Smooth muscle cell (in vitro differentiated cells): ENCODE measurements around the gene TMEM167A. TPM values are rescaled to one million over a fixed set of nuclear protein-coding genes. Genes with fewer than 3 reads are reported as not detected.

Source experiments
- DNase-seq: peaks from one replicate; lab custom pipeline; 2025; ENCODE audit not compliant: unreplicated experiment; lab: John Stamatoyannopoulos, UW
- H2AFZ ChIP-seq: fragments of 200-600 bp; sonication (generic); 2 replicates; pipeline ENCODE4 v1.6.0; 2016; ENCODE audit warnings: antibody characterized with exemption, low read depth, mild to moderate bottlenecking
- H3F3A ChIP-seq: fragments of 200-600 bp; sonication (generic); 2 replicates; pipeline ENCODE4 v1.6.0; 2017; ENCODE audit warnings: antibody characterized with exemption, low read depth
- H3K27ac ChIP-seq: fragments of 200-600 bp; sonication (generic); 2 replicates; pipeline ENCODE4 v1.5.1; 2016; ENCODE audit warnings: low read depth, mild to moderate bottlenecking
- H3K27me3 ChIP-seq: fragments of 200-600 bp; sonication (generic); 2 replicates; pipeline ENCODE4 v1.6.1; 2016; ENCODE audit warnings: low read depth, mild to moderate bottlenecking
- H3K36me3 ChIP-seq: fragments of 200-600 bp; sonication (generic); 2 replicates; pipeline ENCODE4 v1.5.1; 2016; ENCODE audit warnings: low read depth
- H3K4me1 ChIP-seq: fragments of 200-600 bp; sonication (generic); 2 replicates; pipeline ENCODE4 v1.5.1; 2016; ENCODE audit warnings: low read depth
- H3K4me2 ChIP-seq: fragments of 200-600 bp; sonication (generic); 2 replicates; pipeline ENCODE4 v1.6.0; 2016; ENCODE audit warnings: mild to moderate bottlenecking
- H3K4me3 ChIP-seq: fragments of 200-600 bp; sonication (generic); 2 replicates; pipeline ENCODE4 v1.5.1; 2016; ENCODE audit warnings: mild to moderate bottlenecking
- H3K79me2 ChIP-seq: fragments of 200-600 bp; sonication (generic); 2 replicates; pipeline ENCODE4 v1.6.0; 2016; ENCODE audit warnings: low read depth, mild to moderate bottlenecking
- H3K9ac ChIP-seq: fragments of 200-600 bp; sonication (generic); 2 replicates; pipeline ENCODE4 v1.6.0; 2016; ENCODE audit warnings: low read depth
- H3K9me3 ChIP-seq: fragments of 200-600 bp; sonication (generic); replicated peaks from 2 replicates; pipeline ENCODE4 v1.5.1; 2016; ENCODE audit warnings: low read depth
- H4K20me1 ChIP-seq: fragments of 200-600 bp; sonication (generic); 2 replicates; pipeline ENCODE4 v1.6.0; 2016; ENCODE audit warnings: low read depth
- CTCF ChIP-seq: fragments of 200-600 bp; sonication (generic); IDR thresholded peaks from 2 replicates; pipeline ENCODE4 v1.5.1; 2017; ENCODE audit warnings: borderline replicate concordance, mild to moderate bottlenecking, antibody characterized with exemption; ENCODE audit not compliant: insufficient read depth, poor library complexity, severe bottlenecking
- whole genome bisulfite sequencing: methylation state at CpG from one replicate; pipeline ENCODE4 v1.1.7; 2016; ENCODE audit warnings: low lambda C conversion rate; 5-methylcytosine and 5-hydroxymethylcytosine counted together
- polyA plus RNA-seq: library from polyadenylated mRNA; unstranded; fragments of >200 nt; fragmentation: Nextera tagmentation; extraction: Ambion mirVana; gene quantifications from 2 replicates; pipeline ENCODE4 v1.2.1, GENCODE V29; 2016
- total RNA-seq: library from RNA; depleted of rRNA; stranded (reverse); fragments of >200 nt; gene quantifications from 2 replicates; pipeline ENCODE4 v1.2.3, GENCODE V29; 2014

The TMEM167A gene
- total and polyA plus RNA-seq, 2 experiments from 2014 or later = 236 to 248 TPM

GRCh38 chr5:83029912-83030311 is 47.3 kb downstream of the TMEM167A start:
- no peak overlapping the region for H2AFZ ChIP-seq

GRCh38 chr5:83026930-83027687 is 50.1 kb downstream of the TMEM167A start:
- DNase-seq = no peak

More at GRCh38 chr5:83029912-83030311, 47.3 kb downstream of the TMEM167A start:
- H3K36me3 ChIP-seq = no peaks in the 10 kb centered on the region
- H3K4me2 ChIP-seq = no peak overlapping the region
- H3K4me1 ChIP-seq = peaks cover 30% of the 10 kb centered on the region
- H3K79me2 ChIP-seq = no peaks in the 10 kb centered on the region
- no peaks in the 10 kb centered on the region for H3K9me3 ChIP-seq
- H3K27ac ChIP-seq = no peak overlapping the region
- no peak for TF ChIP-seq CTCF
- DNase-seq = no peak
- H3F3A ChIP-seq = peaks cover 9% of the 10 kb centered on the region
- WGBS = 88% methylated on average over 2 of the region's 2 CpGs
- no peak overlapping the region for H3K4me3 ChIP-seq
- no peaks in the 10 kb centered on the region for H4K20me1 ChIP-seq
- no peak overlapping the region for H3K9ac ChIP-seq
- H3K27me3 ChIP-seq = no peaks in the 10 kb centered on the region

GRCh38 chr5:83026516-83026915 is 50.7 kb downstream of the TMEM167A start:
- Histone ChIP-seq H3K4me3 (no peak overlapping the region), H2AFZ (peak overlapping the region; percentile 28), H3K4me2 (peak overlapping the region; percentile 66), H3K27me3 (no peaks in the 10 kb centered on the region), H3K4me1 (peaks cover 15% of the 10 kb centered on the region), H3F3A (peaks cover 9% of the 10 kb centered on the region), H4K20me1 (no peaks in the 10 kb centered on the region), H3K79me2 (no peaks in the 10 kb centered on the region), H3K36me3 (no peaks in the 10 kb centered on the region), H3K27ac (peak overlapping the region; percentile 88), H3K9me3 (no peaks in the 10 kb centered on the region), H3K9ac (peak overlapping the region; percentile 34)
- no peak for TF ChIP-seq CTCF
- 17% methylated on average over 2 of the region's 2 CpGs for WGBS
- no peak for DNase-seq

More at GRCh38 chr5:83026930-83027687, 50.1 kb downstream of the TMEM167A start:
- H3K9me3 ChIP-seq = no peaks in the 10 kb centered on the region
- H3K79me2 ChIP-seq = no peaks in the 10 kb centered on the region
- no peak for TF ChIP-seq CTCF
- peak overlapping the region; percentile 88 for H3K27ac ChIP-seq
- no peaks in the 10 kb centered on the region for H3K27me3 ChIP-seq
- no peaks in the 10 kb centered on the region for H3K36me3 ChIP-seq
- H3K4me2 ChIP-seq = peak overlapping the region; percentile 66
- peaks cover 15% of the 10 kb centered on the region for H3K4me1 ChIP-seq
- H2AFZ ChIP-seq = no peak overlapping the region
- no peak overlapping the region for H3K4me3 ChIP-seq
- H3F3A ChIP-seq = peaks cover 9% of the 10 kb centered on the region
- H3K9ac ChIP-seq = peak overlapping the region; percentile 27
- H4K20me1 ChIP-seq = no peaks in the 10 kb centered on the region
- 25% methylated on average over 4 of the region's 4 CpGs for WGBS
